H1 (cell line): ENCODE data around the gene GPC6. TPM values are rescaled to one million over a fixed set of nuclear protein-coding genes. Genes with fewer than 3 reads are reported as not detected.

Experiments
- CTCF ChIA-PET: fragments of 300-600 bp; sonication (Branson Sonifier 250); formaldehyde crosslinking; loops from one replicate; lab custom pipeline; 2021; ENCODE audit not compliant: partially characterized antibody; lab: Charles Lee
- POLR2A ChIA-PET: fragments of 300-600 bp; sonication (Branson Sonifier 250); formaldehyde crosslinking; loops from one replicate; lab custom pipeline; 2021; ENCODE audit warnings: inconsistent platforms; ENCODE audit not compliant: partially characterized antibody; lab: Charles Lee
- DNase-seq, 2 experiments: peaks; one replicate each; pipeline versions ENCODE4 v3.0.0 to v3.0.0-alpha.2; 2010 to 2022; ENCODE audit warnings: low spot score in 2 of 2, low read depth in 1 of 2, mixed read lengths in 1 of 2
- FAIRE-seq: peaks from 2 replicates; lab custom pipeline; 2011; peaks lifted over from hg19 to GRCh38; lab: Jason Lieb, UNC
- H2AFZ ChIP-seq: 2 replicates; pipeline ENCODE4 v1.8.1; 2012; ENCODE audit warnings: low read length, inconsistent platforms
- H2AK5ac ChIP-seq: 2 replicates; pipeline ENCODE4 v1.6.1; 2013; ENCODE audit warnings: low read depth, low read length
- H2BK120ac ChIP-seq: replicated peaks from 2 replicates; pipeline ENCODE3; 2013; ENCODE audit warnings: low read depth, low read length, inconsistent platforms
- H2BK12ac ChIP-seq: 2 replicates; pipeline ENCODE4 v1.6.1; 2013; ENCODE audit warnings: low read depth, low read length
- H2BK15ac ChIP-seq: 2 replicates; pipeline ENCODE4 v1.6.1; 2013; ENCODE audit warnings: low read length
- H2BK20ac ChIP-seq: 2 replicates; pipeline ENCODE4 v1.6.1; 2013; ENCODE audit warnings: low read length
- H2BK5ac ChIP-seq: 2 replicates; pipeline ENCODE4 v1.6.1; 2013; ENCODE audit warnings: low read depth, low read length
- H3K14ac ChIP-seq: 2 replicates; pipeline ENCODE4 v1.6.1; 2013; ENCODE audit warnings: inconsistent platforms; ENCODE audit not compliant: insufficient read length
- H3K18ac ChIP-seq: 2 replicates; pipeline ENCODE4 v1.6.1; 2013; ENCODE audit warnings: low read length; ENCODE audit errors: extremely low read depth
- H3K23ac ChIP-seq: 2 replicates; pipeline ENCODE4 v1.6.1; 2013; ENCODE audit warnings: inconsistent platforms; ENCODE audit not compliant: insufficient read length
- H3K23me2 ChIP-seq: 2 replicates; pipeline ENCODE4 v1.6.1; 2013; ENCODE audit warnings: low read depth, low read length
- H3K27ac ChIP-seq: 2 replicates; pipeline ENCODE4 v1.6.1; 2011; ENCODE audit warnings: low read depth, low read length, inconsistent platforms
- H3K27me3 ChIP-seq, 4 experiments: replicated peaks in 1 of 4; 1 replicate in 1 of 4; 2 replicates in 3 of 4; pipeline versions ENCODE4 v1.6.1 to v1.8.1; 2011 to 2013; ENCODE audit warnings: low read length in 3 of 4, mild to moderate bottlenecking in 3 of 4, inconsistent platforms in 2 of 4, mixed read lengths in 2 of 4, moderate library complexity in 1 of 4; ENCODE audit not compliant: control insufficient read depth in 3 of 4, insufficient read depth in 3 of 4; ENCODE audit errors: extremely low read depth in 1 of 4
- H3K36me3 ChIP-seq, 4 experiments: 2 replicates each; pipeline versions ENCODE4 v1.6.1 to v1.8.1; 2011 to 2013; ENCODE audit warnings: mild to moderate bottlenecking in 4 of 4, low read length in 3 of 4, moderate library complexity in 2 of 4, control low read depth in 1 of 4, inconsistent platforms in 1 of 4; ENCODE audit not compliant: insufficient read depth in 4 of 4, control insufficient read depth in 2 of 4
- H3K4ac ChIP-seq: replicated peaks from 2 replicates; pipeline ENCODE3; 2013; ENCODE audit warnings: low read length, low read depth, mixed read lengths, inconsistent platforms; ENCODE audit not compliant: insufficient read length
- H3K4me1 ChIP-seq, 4 experiments: replicated peaks in 1 of 4; 1 replicate in 1 of 4; 2 replicates in 3 of 4; pipeline versions ENCODE4 v1.6.1 to v1.8.1; 2011 to 2013; ENCODE audit warnings: low read length in 3 of 4, inconsistent platforms in 2 of 4, mixed read lengths in 1 of 4; ENCODE audit not compliant: insufficient read depth in 4 of 4, control insufficient read depth in 3 of 4
- H3K4me2 ChIP-seq, 2 experiments: 2 replicates each; pipeline versions ENCODE4 v1.6.1 to v1.8.1; 2011 to 2013; ENCODE audit warnings: low read depth in 2 of 2, low read length in 2 of 2, control low read depth in 1 of 2, inconsistent platforms in 1 of 2, mild to moderate bottlenecking in 1 of 2; ENCODE audit not compliant: insufficient read depth in 1 of 2
- H3K4me3 ChIP-seq, 4 experiments: fragments of 200-600, 300-600 bp in 1 of 4; sonication (generic), shearing (Covaris generic), sonication (Bioruptor Twin) in 1 of 4; 2 replicates each; pipeline versions ENCODE4 v1.5.1 to v1.8.1; 2011 to 2016; ENCODE audit warnings: low read length in 4 of 4, low read depth in 3 of 4, control low read depth in 2 of 4, inconsistent platforms in 2 of 4, mild to moderate bottlenecking in 2 of 4, mixed read lengths in 1 of 4, moderate library complexity in 1 of 4; ENCODE audit not compliant: insufficient read depth in 2 of 4; ENCODE audit errors: extremely low read depth in 1 of 4
- H3K56ac ChIP-seq: replicated peaks from 2 replicates; pipeline ENCODE3; 2013; ENCODE audit warnings: low read depth, mild to moderate bottlenecking, mixed read lengths, low read length, inconsistent platforms; ENCODE audit not compliant: insufficient read length
- H3K79me1 ChIP-seq: 2 replicates; pipeline ENCODE4 v1.6.1; 2013; ENCODE audit warnings: low read depth, low read length, control low read depth
- H3K79me2 ChIP-seq, 2 experiments: 2 replicates each; pipeline versions ENCODE4 v1.6.1 to v1.8.1; 2012 to 2013; ENCODE audit warnings: low read length in 2 of 2, mild to moderate bottlenecking in 2 of 2, inconsistent platforms in 1 of 2; ENCODE audit not compliant: insufficient read depth in 2 of 2, control insufficient read depth in 1 of 2
- H3K9ac ChIP-seq, 4 experiments: replicated peaks in 1 of 4; 1 replicate in 1 of 4; 2 replicates in 3 of 4; pipeline versions ENCODE4 v1.6.1 to v1.8.1; 2011 to 2013; ENCODE audit warnings: low read depth in 3 of 4, low read length in 3 of 4, control low read depth in 2 of 4, mild to moderate bottlenecking in 2 of 4, moderate library complexity in 2 of 4, inconsistent platforms in 1 of 4; ENCODE audit errors: extremely low read depth in 1 of 4
- H3K9me3 ChIP-seq, 2 experiments: 2 replicates each; pipeline versions ENCODE4 v1.6.1 to v1.8.1; 2012 to 2013; ENCODE audit warnings: mild to moderate bottlenecking in 2 of 2, moderate library complexity in 2 of 2, control low read depth in 1 of 2, inconsistent platforms in 1 of 2, low read depth in 1 of 2, low read length in 1 of 2, mixed read lengths in 1 of 2; ENCODE audit not compliant: insufficient read depth in 2 of 2
- H4K20me1 ChIP-seq, 2 experiments: replicated peaks in 1 of 2; 2 replicates each; pipeline versions ENCODE3 to v1.8.1; 2011 to 2013; ENCODE audit warnings: inconsistent platforms in 2 of 2, low read length in 2 of 2, mild to moderate bottlenecking in 1 of 2; ENCODE audit not compliant: insufficient read depth in 2 of 2, control insufficient read depth in 1 of 2
- H4K5ac ChIP-seq: 2 replicates; pipeline ENCODE4 v1.6.1; 2013; ENCODE audit warnings: low read length, low read depth, mixed read lengths, inconsistent platforms; ENCODE audit not compliant: insufficient read length
- H4K8ac ChIP-seq: 2 replicates; pipeline ENCODE4 v1.8.0; 2013; ENCODE audit warnings: mild to moderate bottlenecking, moderate library complexity, low read length, inconsistent platforms; ENCODE audit not compliant: insufficient read depth; ENCODE audit errors: extremely low read depth
- H4K91ac ChIP-seq: replicated peaks from 2 replicates; pipeline ENCODE3; 2013; ENCODE audit warnings: low read length, mixed read lengths, inconsistent platforms; ENCODE audit not compliant: insufficient read length
- BCL11A ChIP-seq, 2 experiments: IDR thresholded peaks; one replicate each; pipeline ENCODE4 v1.6.1; 2011; ENCODE audit warnings: low read depth in 2 of 2, low read length in 2 of 2, mild to moderate bottlenecking in 2 of 2
- BRCA1 ChIP-seq: IDR thresholded peaks from 2 replicates; pipeline ENCODE4 v1.6.1; 2012; ENCODE audit warnings: low read depth, low read length, improper control_type of control experiment
- E2F6 ChIP-seq: IDR thresholded peaks from 2 replicates; pipeline ENCODE4 v1.6.1; 2012; ENCODE audit warnings: inconsistent platforms
- GTF2F1 ChIP-seq: IDR thresholded peaks from 2 replicates; pipeline ENCODE4 v1.6.1; 2012; ENCODE audit warnings: low read depth, low read length, improper control_type of control experiment, borderline replicate concordance
- KDM1A ChIP-seq: fragments of 200-600, 300-600 bp; sonication (generic); IDR thresholded peaks from 2 replicates; pipeline ENCODE4 v1.7.1; 2016; ENCODE audit warnings: mild to moderate bottlenecking, low read length, borderline replicate concordance
- NANOG ChIP-seq: IDR thresholded peaks from 2 replicates; pipeline ENCODE4 v1.6.1; 2011; ENCODE audit warnings: low read length, low read depth, mild to moderate bottlenecking, inconsistent platforms; ENCODE audit not compliant: insufficient read depth, poor library complexity, severe bottlenecking
- RFX5 ChIP-seq: IDR thresholded peaks from 2 replicates; pipeline ENCODE4 v1.6.1; 2011; ENCODE audit warnings: low read depth, low read length, improper control_type of control experiment, borderline replicate concordance
- SIN3A ChIP-seq, 2 experiments: IDR thresholded peaks in 1 of 2; conservative IDR thresholded peaks in 1 of 2; 2 replicates each; pipeline ENCODE4 v1.6.1; 2011 to 2012; ENCODE audit warnings: low read length in 2 of 2, improper control_type of control experiment in 1 of 2, low read depth in 1 of 2, mild to moderate bottlenecking in 1 of 2
- SIRT6 ChIP-seq: IDR thresholded peaks from one replicate; pipeline ENCODE4 v1.7.1; 2012; ENCODE audit warnings: low read length, inconsistent platforms
- SIX5 ChIP-seq: IDR thresholded peaks from 2 replicates; pipeline ENCODE4 v1.6.1; 2011; ENCODE audit warnings: mild to moderate bottlenecking, low read depth, low read length
- SP1 ChIP-seq: IDR thresholded peaks from 2 replicates; pipeline ENCODE4 v1.6.1; 2011; ENCODE audit warnings: low read depth, low read length
- SRF ChIP-seq: IDR thresholded peaks from 2 replicates; pipeline ENCODE4 v1.6.1; 2011; ENCODE audit warnings: mild to moderate bottlenecking, low read depth, low read length, moderate library complexity
- TEAD4 ChIP-seq: IDR thresholded peaks from 2 replicates; pipeline ENCODE4 v1.6.1; 2012; ENCODE audit warnings: low read depth, low read length, inconsistent platforms, mixed read lengths
- YY1 ChIP-seq: IDR thresholded peaks from 2 replicates; pipeline ENCODE4 v1.6.1; 2011; ENCODE audit warnings: low read depth, mild to moderate bottlenecking, low read length
- ZNF274 ChIP-seq: IDR thresholded peaks from 2 replicates; pipeline ENCODE4 v1.7.0; 2012; ENCODE audit warnings: low read length, borderline replicate concordance; ENCODE audit errors: extremely low read depth
- WGBS, 2 experiments: shearing (Covaris generic) in 1 of 2; methylation state at CpG; one replicate each; pipeline versions ENCODE4 v1.1.6 to v1.1.7; 2013 to 2015; ENCODE audit warnings: low lambda C conversion rate in 2 of 2, mixed read lengths in 2 of 2, inconsistent platforms in 1 of 2, low coverage in 1 of 2, missing lambda C conversion rate in 1 of 2; ENCODE audit not compliant: insufficient replicate concordance in 2 of 2, insufficient coverage in 1 of 2, insufficient read length in 1 of 2; ENCODE audit errors: extremely low coverage in 1 of 2, missing lambda C conversion rate in 1 of 2; 5-methylcytosine and 5-hydroxymethylcytosine counted together
- polyA plus RNA-seq, 7 experiments: library from polyadenylated mRNA; depleted of rRNA in 3 of 7; stranded (reverse) in 5 of 7; unstranded in 2 of 7; fragments of >200 nt in 5 of 7; fragments of 200-250 nt in 2 of 7; gene quantifications; 1 replicate in 5 of 7; 2 replicates in 1 of 7; 4 replicates in 1 of 7; pipeline versions ENCODE4 v1.2.1 to v1.2.3, GENCODE V29; 2011 to 2013; ENCODE audit warnings: missing spikeins in 2 of 7, mixed read lengths in 2 of 7
- total RNA-seq: library from RNA; stranded (reverse); fragmentation: NEBNext Ultra II Directional; extraction: Animal tissue kit (Norgen Biotek cat#: 25700); gene quantifications from 2 replicates; pipeline ENCODE4 v1.2.1, GENCODE V29; 2021

Gene GPC6
- total and polyA plus RNA-seq, 2 of the 8 experiments (the other 6 are each of a cell fraction or from before 2014, with no cell fraction given), result 5.4 to 12.0 TPM

GRCh38 chr13:94201022-94201421, 974.4 kb downstream of the GPC6 start:
- Histone ChIP-seq H3K23ac (no peak overlapping the region), H3K4ac (no peak overlapping the region), H2BK5ac (no peak overlapping the region), H3K14ac (no peak overlapping the region), H4K5ac (no peak overlapping the region), H2AK5ac (no peak overlapping the region), H3K56ac (no peak overlapping the region), H3K9me3 (no peaks in the 10 kb centered on the region), H2AFZ (no peak overlapping the region), H4K8ac (no peak overlapping the region), H2BK12ac (no peak overlapping the region), H2BK15ac (no peak overlapping the region), H3K4me2 (no peak overlapping the region), H3K36me3 (no peaks in the 10 kb centered on the region), H2BK20ac (no peak overlapping the region), H4K91ac (no peak overlapping the region), H3K4me3 (no peak overlapping the region), H3K27ac (no peak overlapping the region), H3K4me1 (no peaks in the 10 kb centered on the region), H3K27me3 (no peaks in the 10 kb centered on the region), H2BK120ac (no peak overlapping the region), H3K18ac (no peak overlapping the region), H3K79me2 (no peaks in the 10 kb centered on the region), H3K9ac (no peak overlapping the region), H4K20me1 (no peaks in the 10 kb centered on the region), H3K79me1 (no peaks in the 10 kb centered on the region), H3K23me2 (no peaks in the 10 kb centered on the region)
- FAIRE-seq (no peak), DNase-seq (no peak)
- 89% methylated on average over 6 of the region's 6 CpGs; no CpG with 5 or more reads in 1 of the 2 experiments for WGBS, 2 experiments
- ChIA-PET POLR2A (no interaction called here), CTCF (interaction anchor here (2.6 kb wide), 1 partner anchor 8 kb away, joined by 9 read pairs; no protein-coding TSS in a partner anchor)
- TF ChIP-seq SRF (no peak), E2F6 (no peak), ZNF274 (no peak), SIN3A (conservative IDR thresholded peaks at IDR 0.05 in 1 of 2, IDR thresholded peaks at IDR 0.05 in 1 of 2; ENCODE audit: low read depth in 1 of 2, low read length in 2 of 2) (no peak), BCL11A (IDR thresholded peaks at IDR 0.05; ENCODE audit: low read depth in 2 of 2, low read length in 2 of 2) (no peak), TEAD4 (no peak), GTF2F1 (no peak), SIX5 (no peak), KDM1A (no peak), YY1 (no peak), NANOG (no peak), SP1 (no peak), SIRT6 (no peak), RFX5 (no peak), BRCA1 (no peak)
